ENCODE measurements around the gene TMPRSS4. TPM values are rescaled to one million over a fixed set of nuclear protein-coding genes. Genes with fewer than 3 reads are reported as not detected.

Gene TMPRSS4
- total and polyA plus RNA-seq, 2 of the 13 experiments (the other 11 are each of a cell fraction or from before 2014, with no cell fraction given), result 0.32 TPM; not detected in 1

- FAIRE-seq (no peak), DNase-seq (ENCODE audit: low spot score) (no peak), ATAC-seq (no peak)
- BruUV-seq (replicated peaks), result no TSS peak
- no peak overlapping the region for H2AFZ ChIP-seq (ENCODE audit: low read length)
- H3K27ac ChIP-seq (ENCODE audit: extremely low read length, insufficient read depth, low read length), result no peak overlapping the region
- TF ChIP-seq RXRA (CRISPR knock-in tag; IDR thresholded peaks at IDR 0.05), result no peak
- TF ChIP-seq BCL3 (CRISPR knock-in tag; IDR thresholded peaks at IDR 0.05), result no peak
- TF ChIP-seq PRDM15 (CRISPR knock-in tag; IDR thresholded peaks at IDR 0.05), result no peak
- no peak for TF ChIP-seq KMT2A (CRISPR knock-in tag; IDR thresholded peaks at IDR 0.05)
- no peak for TF ChIP-seq ZNF230 (CRISPR knock-in tag; IDR thresholded peaks at IDR 0.05)
- no peak for TF ChIP-seq HIVEP1 (CRISPR knock-in tag; IDR thresholded peaks at IDR 0.05)
- no peak for TF ChIP-seq TCF7L2 (IDR thresholded peaks at IDR 0.05; ENCODE audit: low read depth, low read length)
- no peak for TF ChIP-seq ZNF558 (CRISPR knock-in tag; IDR thresholded peaks at IDR 0.05; ENCODE audit: borderline replicate concordance)
- ChIA-PET POLR2A (no interaction called here), CTCF (ENCODE audit: low intra/inter-chr PET ratio, low total read pairs) (no interaction called here)
- intact Hi-C loops (cut with micrococcal nuclease; ENCODE audit: unreplicated experiment), result no loop called here
- H3K79me2 ChIP-seq (ENCODE audit: insufficient read depth, low read length), result no peaks in the 10 kb centered on the region
- no peak overlapping the region for H3K9ac ChIP-seq (ENCODE audit: insufficient read depth, low read depth, low read length)
- in situ Hi-C loops (cut with HindIII; ENCODE audit: extremely low pct_ligation_motif_present, low pct_unique_long_range_greater_than_20kb), result no loop called here
- H3K4me2 ChIP-seq (ENCODE audit: low read depth, low read length), result no peak overlapping the region
- no peaks in the 10 kb centered on the region for H3K36me3 ChIP-seq (replicated peaks in 1 of 2; ENCODE audit: control insufficient read depth in 1 of 2, insufficient read depth in 2 of 2, low read length in 2 of 2)
- no peaks in the 10 kb centered on the region for H4K20me1 ChIP-seq (ENCODE audit: insufficient read depth, low read length)
- no peaks in the 10 kb centered on the region for H3K4me1 ChIP-seq (ENCODE audit: insufficient read depth, low read length)
- H3K9me3 ChIP-seq (ENCODE audit: low read length), result no peaks in the 10 kb centered on the region
- 0% methylated on average over 2 of the region's 2 CpGs for WGBS (ENCODE audit: low lambda C conversion rate)
- H3K27me3 ChIP-seq (ENCODE audit: control insufficient read depth in 1 of 2, insufficient read depth in 2 of 2, low read length in 2 of 2), result peaks cover 0 to 10% of the 10 kb centered on the region in 2 experiments; a peak in 1 of 5 replicates
- no peak overlapping the region for H3K4me3 ChIP-seq (replicated peaks in 1 of 3; ENCODE audit: insufficient read depth in 1 of 3, low read depth in 2 of 3, low read length in 3 of 3)
Measured at GRCh38 chr11:118045191-118045590, 31.7 kb upstream of the TMPRSS4 start.

Data from HepG2 (cell line).